RWPE2 (cell line): ENCODE data around the gene RFWD3.
"Not testable (repeated sequence)": the region's sequence is repeated elsewhere in the genome, so short reads cannot be mapped to it uniquely, and the experiment has no call there.

Source experiments
- ATAC-seq: fragments of 200-7000 bp; cut with Tn5 transposase; 3 replicates; pipeline ENCODE4 v1.9.1; 2021; ENCODE audit warnings: low read depth
- DNase-seq: peaks from one replicate; pipeline ENCODE4 v3.0.0-alpha.2; 2020; ENCODE audit warnings: low spot score
- H3K27ac ChIP-seq: fragments of 450-650 bp; 2 replicates; pipeline ENCODE4 v1.5.1; 2017; ENCODE audit warnings: mild to moderate bottlenecking; ENCODE audit not compliant: poor library complexity, severe bottlenecking
- H3K27me3 ChIP-seq: fragments of 250-450 bp; sonication (Bioruptor Pico); 2 replicates; pipeline ENCODE4 v1.5.1; 2021; ENCODE audit warnings: mild to moderate bottlenecking, moderate library complexity; ENCODE audit not compliant: insufficient read depth, poor library complexity, severe bottlenecking
- H3K36me3 ChIP-seq: fragments of 250-450 bp; sonication (Bioruptor Pico); 2 replicates; pipeline ENCODE4 v1.5.1; 2020; ENCODE audit warnings: low read depth, mild to moderate bottlenecking, moderate library complexity
- H3K4me1 ChIP-seq: fragments of 250-450 bp; sonication (Bioruptor Pico); 2 replicates; pipeline ENCODE4 v1.5.1; 2021; ENCODE audit warnings: mild to moderate bottlenecking, moderate library complexity; ENCODE audit not compliant: insufficient read depth, poor library complexity, severe bottlenecking
- H3K4me3 ChIP-seq: fragments of 250-450 bp; sonication (Bioruptor Pico); 2 replicates; pipeline ENCODE4 v1.5.1; 2021; ENCODE audit warnings: mild to moderate bottlenecking, moderate library complexity; ENCODE audit not compliant: severe bottlenecking
- H3K9me3 ChIP-seq: fragments of 250-450 bp; sonication (Bioruptor Pico); 2 replicates; pipeline ENCODE4 v1.5.1; 2021; ENCODE audit warnings: mild to moderate bottlenecking, moderate library complexity; ENCODE audit not compliant: severe bottlenecking
- TF ChIP-seq, protein P1 (sequence below): fragments of 450-650 bp; IDR thresholded peaks from one replicate; pipeline ENCODE4 v1.5.1; 2017; ENCODE audit warnings: mild to moderate bottlenecking, moderate library complexity; ENCODE audit not compliant: poor library complexity, severe bottlenecking

RFWD3 gene

DNA sequence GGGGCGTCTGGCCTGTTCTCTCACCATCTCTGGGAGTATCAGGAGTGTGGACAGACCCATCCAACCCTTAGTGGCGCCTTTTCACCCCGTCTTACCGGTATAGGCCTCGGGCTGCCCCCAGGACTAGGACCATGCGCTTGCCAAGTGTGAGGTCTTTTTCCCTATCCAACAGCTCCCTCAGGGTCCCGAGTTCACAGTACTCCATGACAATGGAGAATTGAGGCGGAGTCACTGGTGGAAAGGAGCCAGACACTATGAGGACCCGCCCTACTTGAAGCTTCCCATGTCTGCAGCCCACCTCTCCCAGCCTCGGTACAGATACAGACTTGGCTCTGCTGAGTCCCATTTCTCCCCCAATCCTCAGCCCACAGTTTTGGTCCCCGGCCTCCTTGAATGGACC lies 15.9 kb upstream of the RFWD3 start:
- no peaks in the 10 kb centered on the region for H3K9me3 ChIP-seq
- no peak overlapping the region for H3K27ac ChIP-seq
- H3K27me3 ChIP-seq: no peaks in the 10 kb centered on the region
- ATAC-seq: no peak
- no peak for DNase-seq
- H3K4me1 ChIP-seq: no peaks in the 10 kb centered on the region
- H3K36me3 ChIP-seq: peaks cover 69% of the 10 kb centered on the region
- TF ChIP-seq, protein P1, sequence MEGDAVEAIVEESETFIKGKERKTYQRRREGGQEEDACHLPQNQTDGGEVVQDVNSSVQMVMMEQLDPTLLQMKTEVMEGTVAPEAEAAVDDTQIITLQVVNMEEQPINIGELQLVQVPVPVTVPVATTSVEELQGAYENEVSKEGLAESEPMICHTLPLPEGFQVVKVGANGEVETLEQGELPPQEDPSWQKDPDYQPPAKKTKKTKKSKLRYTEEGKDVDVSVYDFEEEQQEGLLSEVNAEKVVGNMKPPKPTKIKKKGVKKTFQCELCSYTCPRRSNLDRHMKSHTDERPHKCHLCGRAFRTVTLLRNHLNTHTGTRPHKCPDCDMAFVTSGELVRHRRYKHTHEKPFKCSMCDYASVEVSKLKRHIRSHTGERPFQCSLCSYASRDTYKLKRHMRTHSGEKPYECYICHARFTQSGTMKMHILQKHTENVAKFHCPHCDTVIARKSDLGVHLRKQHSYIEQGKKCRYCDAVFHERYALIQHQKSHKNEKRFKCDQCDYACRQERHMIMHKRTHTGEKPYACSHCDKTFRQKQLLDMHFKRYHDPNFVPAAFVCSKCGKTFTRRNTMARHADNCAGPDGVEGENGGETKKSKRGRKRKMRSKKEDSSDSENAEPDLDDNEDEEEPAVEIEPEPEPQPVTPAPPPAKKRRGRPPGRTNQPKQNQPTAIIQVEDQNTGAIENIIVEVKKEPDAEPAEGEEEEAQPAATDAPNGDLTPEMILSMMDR: no peak
- H3K4me3 ChIP-seq: no peak overlapping the region

DNA sequence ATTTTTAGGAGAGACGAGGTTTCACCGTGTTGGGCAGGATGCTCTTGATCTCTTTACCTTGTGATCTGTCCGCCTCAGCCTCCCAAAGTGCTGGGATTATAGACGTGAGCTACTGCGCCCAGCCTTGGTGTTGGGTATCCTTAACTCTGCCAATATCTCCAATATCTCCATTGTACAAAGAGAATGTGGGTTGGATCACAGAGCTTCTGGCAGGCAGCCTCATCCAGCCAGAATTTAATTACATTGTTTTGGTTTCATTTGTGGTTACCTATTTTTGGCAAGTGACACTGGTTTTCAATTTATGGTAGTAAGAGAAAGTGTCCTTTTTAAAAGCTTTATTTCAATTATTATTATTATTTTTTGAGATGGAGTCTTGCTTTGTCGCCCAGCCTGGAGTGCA lies 14.0 kb upstream of the RFWD3 start:
- Histone ChIP-seq H3K36me3 (peaks cover 61% of the 10 kb centered on the region), H3K4me3 (no peak overlapping the region)

DNA sequence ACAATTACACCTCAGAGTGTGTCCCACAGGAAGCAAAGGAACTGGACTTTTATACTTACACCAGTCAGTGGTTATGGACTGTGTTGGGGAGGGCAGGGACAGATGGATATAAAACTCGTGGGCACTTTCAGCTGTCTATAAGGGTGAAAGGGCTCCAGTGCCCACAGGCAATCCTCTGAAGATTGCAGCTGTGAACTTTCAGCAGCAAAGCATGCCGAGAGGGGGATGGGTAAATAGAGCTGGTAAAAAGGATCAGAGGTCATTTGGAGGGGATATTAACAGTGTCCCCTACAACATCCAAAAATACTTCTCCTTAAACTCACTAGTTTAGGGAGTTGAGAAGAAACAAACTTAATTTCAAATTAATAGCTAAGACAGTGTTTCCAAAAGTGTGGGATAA lies 13.3 kb upstream of the RFWD3 start:
- no peak overlapping the region for H3K27ac ChIP-seq

More for the DNA sequence above, 14.0 kb upstream of the RFWD3 start:
- TF ChIP-seq, protein P1: no peak
- ATAC-seq (no peak), DNase-seq (no peak)
- no peaks in the 10 kb centered on the region for H3K4me1 ChIP-seq
- H3K9me3 ChIP-seq: no peaks in the 10 kb centered on the region
- H3K27me3 ChIP-seq: no peaks in the 10 kb centered on the region
- no peak overlapping the region for H3K27ac ChIP-seq

DNA sequence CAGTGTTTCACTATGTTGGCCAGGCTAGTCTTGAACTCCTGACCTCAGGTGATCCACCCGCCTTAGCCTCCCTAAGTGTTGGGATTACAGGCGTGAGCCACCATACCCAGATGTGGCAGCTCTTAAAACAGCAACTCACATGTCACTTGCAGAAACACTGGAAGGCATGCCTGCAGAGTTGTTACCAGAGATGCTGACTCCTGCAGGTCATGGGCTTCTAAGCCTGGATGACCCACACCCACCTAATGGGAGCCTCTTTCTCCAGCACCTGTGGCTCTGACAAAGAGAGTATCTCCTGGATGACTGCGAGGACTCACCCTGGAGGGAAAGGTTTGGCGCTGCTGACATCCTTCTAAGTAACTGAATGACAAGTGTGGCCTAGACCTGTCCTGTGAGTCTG lies 11.2 kb upstream of the RFWD3 start:
- peaks cover 44% of the 10 kb centered on the region for H3K36me3 ChIP-seq
- no peaks in the 10 kb centered on the region for H3K9me3 ChIP-seq
- TF ChIP-seq, protein P1: no peak
- H3K4me1 ChIP-seq: no peaks in the 10 kb centered on the region
- DNase-seq (no peak), ATAC-seq (no peak)
- H3K27ac ChIP-seq: no peak overlapping the region
- no peaks in the 10 kb centered on the region for H3K27me3 ChIP-seq
- H3K4me3 ChIP-seq: no peak overlapping the region

More for the DNA sequence above, 13.3 kb upstream of the RFWD3 start:
- Histone ChIP-seq H3K36me3 (peaks cover 59% of the 10 kb centered on the region), H3K9me3 (no peaks in the 10 kb centered on the region), H3K4me3 (no peak overlapping the region), H3K27me3 (no peaks in the 10 kb centered on the region), H3K4me1 (no peaks in the 10 kb centered on the region)
- TF ChIP-seq, protein P1: no peak
- DNase-seq: no peak
- no peak for ATAC-seq

DNA sequence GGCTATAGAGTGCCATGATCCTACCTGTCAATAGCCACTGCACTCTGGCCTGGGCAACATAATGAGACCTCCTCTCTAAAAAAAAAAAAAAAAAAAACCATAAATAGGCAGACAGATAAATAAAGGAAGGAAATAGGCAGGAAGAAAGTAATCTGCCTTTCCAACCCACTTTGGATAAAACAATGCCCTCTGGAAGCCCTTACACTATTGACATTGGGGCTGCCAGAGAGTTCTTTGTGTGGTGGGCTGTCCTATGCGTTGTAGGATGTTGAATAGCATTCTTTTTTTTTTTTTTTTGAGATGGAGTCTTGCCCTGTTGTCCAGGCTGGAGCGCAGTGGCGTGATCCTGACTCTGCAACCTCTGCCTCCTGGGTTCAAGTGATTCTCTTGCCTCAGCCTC lies 7.2 kb upstream of the RFWD3 start:
- ATAC-seq (no peak), DNase-seq (no peak)
- Histone ChIP-seq H3K27ac (no peak overlapping the region), H3K27me3 (no peaks in the 10 kb centered on the region), H3K36me3 (peaks cover 20% of the 10 kb centered on the region), H3K9me3 (no peaks in the 10 kb centered on the region), H3K4me1 (no peaks in the 10 kb centered on the region), H3K4me3 (no peak overlapping the region)
- TF ChIP-seq, protein P1: no peak

DNA sequence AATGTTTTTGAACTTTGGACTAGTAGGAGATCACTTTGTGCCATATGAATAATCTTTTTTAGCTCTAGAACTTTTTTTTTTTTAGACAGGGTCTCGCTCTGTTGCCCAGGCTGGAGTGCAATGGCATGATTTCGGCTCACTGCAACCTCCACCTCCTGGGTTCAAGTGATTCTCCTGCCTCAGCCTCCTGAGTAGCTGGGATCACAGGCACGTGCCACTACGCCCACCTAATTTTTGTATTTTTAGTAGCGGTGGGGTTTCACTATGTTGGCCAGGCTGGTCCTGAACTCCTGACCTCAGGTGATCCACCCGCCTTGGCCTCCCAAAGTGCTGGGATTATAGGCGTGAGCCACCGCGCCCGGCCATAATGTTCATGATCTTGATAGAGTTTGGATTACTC lies 2.2 kb upstream of the RFWD3 start:
- H3K36me3 ChIP-seq: peaks cover 22% of the 10 kb centered on the region
- not testable (repeated sequence) for ATAC-seq, H3K9me3 ChIP-seq, H3K4me1 ChIP-seq, DNase-seq, H3K27me3 ChIP-seq, H3K27ac ChIP-seq, H3K4me3 ChIP-seq
